GM20000 (cell line): Measurements from ENCODE around the gene TMEM25.

Experiments used
- DNase-seq: peaks from one replicate; pipeline ENCODE4 v3.0.0; 2012; ENCODE audit warnings: low spot score
- TF ChIP-seq, protein P1 (sequence below): IDR thresholded peaks from 2 replicates; pipeline ENCODE4 v1.5.1; 2012; ENCODE audit warnings: mild to moderate bottlenecking, control low read depth; ENCODE audit errors: extremely low read depth, missing control alignments

TMEM25 gene

DNA sequence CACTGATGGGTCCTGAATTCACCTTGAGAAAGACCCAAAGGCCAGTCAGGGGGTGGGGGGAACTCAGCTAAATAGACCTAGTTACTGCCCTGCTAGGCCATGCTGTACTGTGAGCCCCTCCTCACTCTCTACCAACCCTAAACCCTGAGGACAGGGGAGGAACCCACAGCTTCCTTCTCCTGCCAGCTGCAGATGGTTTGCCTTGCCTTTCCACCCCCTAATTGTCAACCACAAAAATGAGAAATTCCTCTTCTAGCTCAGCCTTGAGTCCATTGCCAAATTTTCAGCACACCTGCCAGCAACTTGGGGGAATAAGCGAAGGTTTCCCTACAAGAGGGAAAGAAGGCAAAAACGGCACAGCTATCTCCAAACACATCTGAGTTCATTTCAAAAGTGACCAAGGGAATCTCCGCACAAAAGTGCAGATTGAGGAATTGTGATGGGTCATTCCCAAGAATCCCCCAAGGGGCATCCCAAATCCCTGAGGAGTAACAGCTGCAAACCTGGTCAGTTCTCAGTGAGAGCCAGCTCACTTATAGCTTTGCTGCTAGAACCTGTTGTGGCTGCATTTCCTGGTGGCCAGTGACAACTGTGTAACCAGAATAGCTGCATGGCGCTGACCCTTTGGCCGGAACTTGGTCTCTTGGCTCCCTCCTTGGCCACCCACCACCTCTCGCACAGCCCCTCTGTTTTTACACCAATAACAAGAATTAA, 6.1 kb upstream of the TMEM25 start:
- TF ChIP-seq, protein P1, sequence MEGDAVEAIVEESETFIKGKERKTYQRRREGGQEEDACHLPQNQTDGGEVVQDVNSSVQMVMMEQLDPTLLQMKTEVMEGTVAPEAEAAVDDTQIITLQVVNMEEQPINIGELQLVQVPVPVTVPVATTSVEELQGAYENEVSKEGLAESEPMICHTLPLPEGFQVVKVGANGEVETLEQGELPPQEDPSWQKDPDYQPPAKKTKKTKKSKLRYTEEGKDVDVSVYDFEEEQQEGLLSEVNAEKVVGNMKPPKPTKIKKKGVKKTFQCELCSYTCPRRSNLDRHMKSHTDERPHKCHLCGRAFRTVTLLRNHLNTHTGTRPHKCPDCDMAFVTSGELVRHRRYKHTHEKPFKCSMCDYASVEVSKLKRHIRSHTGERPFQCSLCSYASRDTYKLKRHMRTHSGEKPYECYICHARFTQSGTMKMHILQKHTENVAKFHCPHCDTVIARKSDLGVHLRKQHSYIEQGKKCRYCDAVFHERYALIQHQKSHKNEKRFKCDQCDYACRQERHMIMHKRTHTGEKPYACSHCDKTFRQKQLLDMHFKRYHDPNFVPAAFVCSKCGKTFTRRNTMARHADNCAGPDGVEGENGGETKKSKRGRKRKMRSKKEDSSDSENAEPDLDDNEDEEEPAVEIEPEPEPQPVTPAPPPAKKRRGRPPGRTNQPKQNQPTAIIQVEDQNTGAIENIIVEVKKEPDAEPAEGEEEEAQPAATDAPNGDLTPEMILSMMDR, result no peak
- DNase-seq, result no peak

DNA sequence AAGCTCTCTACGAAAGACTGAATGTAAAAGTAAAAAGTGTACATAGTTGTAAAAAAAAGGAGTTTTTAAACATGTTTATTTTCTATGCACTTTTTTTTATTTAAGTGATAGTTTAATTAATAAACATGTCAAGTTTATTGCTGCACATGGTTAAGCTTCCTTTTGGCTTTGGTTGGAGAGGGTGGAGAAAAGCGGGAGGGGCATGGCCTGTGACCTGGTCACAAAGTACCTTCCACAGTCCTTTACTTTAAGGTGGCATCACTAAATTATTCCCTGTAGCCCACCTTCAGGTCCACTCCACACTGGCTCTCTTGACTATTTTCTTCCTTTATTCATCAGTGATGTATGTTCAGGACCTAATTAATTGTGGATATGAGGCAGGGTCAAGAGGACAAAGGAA, 4.3 kb upstream of the TMEM25 start:
- TF ChIP-seq, protein P1, result no peak
- no peak for DNase-seq

DNA sequence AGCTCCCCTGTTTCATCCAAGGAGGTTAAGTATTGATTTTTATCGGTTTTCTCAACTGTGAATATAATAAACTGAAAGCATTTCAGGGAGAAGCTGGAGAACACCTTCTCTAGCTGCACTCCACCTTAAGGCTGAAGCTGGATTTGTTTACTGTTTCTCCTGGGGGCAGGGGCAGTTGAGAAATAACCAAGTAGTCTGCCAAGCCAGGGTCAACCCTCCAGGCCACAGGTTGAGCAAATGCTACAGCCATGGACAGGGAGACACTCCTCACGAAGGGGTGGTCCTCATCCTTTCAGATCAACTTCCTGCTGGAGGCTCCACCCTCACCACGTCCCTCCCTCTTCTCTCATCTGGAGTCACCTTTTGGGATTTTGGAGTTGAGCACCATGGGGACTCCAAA, 3.9 kb upstream of the TMEM25 start, which contains the start of gene TTC36:
Gene TTC36, plus strand, starts transcription at position 366 of the 400 bp plus-strand sequence. Its CDS starts 21 bp downstream, at position 387.
- TF ChIP-seq, protein P1, result no peak
- DNase-seq, result no peak

DNA sequence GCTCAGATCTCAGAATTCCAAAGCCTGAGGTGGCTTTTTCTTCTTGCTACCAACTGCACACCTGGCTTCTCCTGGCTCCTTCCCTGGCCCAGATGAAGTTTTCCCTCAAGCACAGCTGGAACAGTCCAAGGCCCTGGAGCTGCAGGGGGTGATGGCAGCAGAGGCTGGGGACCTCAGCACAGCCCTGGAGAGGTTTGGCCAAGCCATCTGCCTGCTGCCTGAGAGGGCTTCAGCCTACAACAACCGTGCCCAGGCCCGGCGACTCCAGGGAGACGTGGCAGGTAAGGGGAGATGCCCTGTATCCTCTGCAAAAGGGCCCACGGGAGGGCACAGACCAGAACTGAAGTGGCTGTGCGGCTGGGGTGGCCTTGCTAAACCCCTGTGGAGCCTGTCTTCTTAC, 2.5 kb upstream of the TMEM25 start:
- TF ChIP-seq, protein P1, result no peak
- no peak for DNase-seq

DNA sequence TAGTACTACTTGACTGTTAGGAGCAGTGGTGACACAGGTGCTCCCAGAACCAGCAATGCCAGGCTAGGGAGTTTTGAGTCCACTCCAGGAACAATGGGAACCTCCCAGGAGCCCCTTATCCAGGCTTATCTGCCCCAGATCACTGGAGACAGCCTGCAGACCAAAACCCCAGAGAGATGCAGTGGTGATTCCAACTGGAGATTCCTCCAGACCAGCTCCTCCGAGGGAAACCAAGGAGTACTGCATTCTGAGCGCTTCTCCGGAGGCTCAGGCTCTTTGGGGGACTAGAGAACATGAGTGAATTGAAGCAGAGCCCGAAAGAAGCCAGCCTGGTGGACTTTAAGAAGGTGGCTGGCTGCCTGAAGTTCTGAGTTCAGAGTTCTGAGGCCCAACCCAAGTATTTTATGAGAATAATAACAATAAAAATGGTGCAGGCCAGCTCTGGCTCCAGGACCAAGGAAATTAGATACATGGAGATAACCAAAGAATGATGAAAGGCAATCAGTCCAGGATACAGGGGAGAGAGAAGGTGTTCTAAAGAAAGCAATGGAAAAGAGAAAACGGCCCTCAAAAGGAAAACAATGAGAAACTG, 1.3 kb upstream of the TMEM25 start:
- DNase-seq, result no peak
- TF ChIP-seq, protein P1, result no peak

DNA sequence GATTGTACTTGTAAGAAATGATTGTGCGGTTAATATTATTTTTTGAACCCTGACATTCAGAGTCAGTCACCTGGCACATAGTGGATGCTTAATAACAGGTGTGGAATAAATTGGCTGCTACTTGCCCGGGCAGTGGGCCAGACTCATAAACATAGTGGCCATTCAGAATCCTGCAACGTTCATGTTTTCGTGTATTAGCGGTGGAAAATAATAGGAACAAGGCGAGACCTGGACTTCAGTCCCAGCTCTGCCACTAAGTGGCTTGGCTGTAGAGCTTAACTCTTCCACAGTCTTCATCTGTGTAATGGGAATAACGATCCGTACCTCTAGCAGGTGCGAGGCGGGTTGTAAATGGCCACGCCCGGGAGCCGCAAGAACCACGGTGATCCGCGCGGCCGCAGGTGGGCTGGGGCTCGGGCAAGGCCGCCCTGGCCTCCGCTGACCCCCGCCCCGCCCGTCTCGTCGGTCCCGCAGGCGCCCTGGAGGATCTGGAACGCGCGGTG, 761 bp upstream of the TMEM25 start:
- TF ChIP-seq, protein P1, result no peak
- DNase-seq, result no peak

DNA sequence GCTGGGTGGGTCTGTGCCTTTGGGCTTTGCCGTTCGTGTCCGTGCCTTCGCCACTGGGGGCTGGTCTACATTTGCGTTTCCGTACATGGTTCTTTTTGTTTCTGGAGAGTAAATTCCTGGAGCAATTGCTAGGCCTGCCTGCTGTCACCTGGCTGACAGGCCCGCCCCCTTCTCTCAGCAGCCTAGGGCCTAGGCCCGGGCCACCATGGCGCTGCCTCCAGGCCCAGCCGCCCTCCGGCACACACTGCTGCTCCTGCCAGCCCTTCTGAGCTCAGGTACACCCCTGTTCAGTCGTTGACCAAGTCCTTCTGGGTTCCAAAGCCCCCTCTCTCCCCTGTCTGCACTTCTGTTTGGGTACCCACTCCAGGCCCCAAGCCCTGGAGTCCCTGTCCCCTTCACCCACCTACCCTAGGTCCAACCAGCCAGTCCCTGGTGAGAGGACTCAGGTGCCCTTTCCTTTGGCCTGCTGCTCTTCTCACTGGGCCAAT, 649 bp downstream of the TMEM25 start:
- TF ChIP-seq, protein P1, result no peak
- peak; percentile 17 for DNase-seq
